NT2/D1 (cell line): Measurements from ENCODE around the gene MFSD2B.

Experiments used
- DNase-seq: peaks from one replicate; pipeline ENCODE4 v3.0.0-alpha.2; 2011; ENCODE audit warnings: low read depth, low spot score
- H3K27me3 ChIP-seq: 2 replicates; pipeline ENCODE4 v1.6.0; 2011; ENCODE audit warnings: mild to moderate bottlenecking; ENCODE audit not compliant: insufficient read length, insufficient read depth
- H3K36me3 ChIP-seq: 2 replicates; pipeline ENCODE4 v1.6.1; 2011; ENCODE audit warnings: mild to moderate bottlenecking, low read length, mixed read lengths; ENCODE audit not compliant: insufficient read depth, insufficient read length
- H3K4me1 ChIP-seq: 2 replicates; pipeline ENCODE4 v1.5.1; 2011; ENCODE audit not compliant: insufficient read depth, insufficient read length
- H3K4me3 ChIP-seq: 2 replicates; pipeline ENCODE4 v1.5.1; 2011; ENCODE audit warnings: low read depth; ENCODE audit not compliant: insufficient read length
- H3K9ac ChIP-seq: 2 replicates; pipeline ENCODE4 v1.6.0; 2011; ENCODE audit warnings: low read depth; ENCODE audit not compliant: insufficient read length
- H3K9me3 ChIP-seq: 2 replicates; pipeline ENCODE4 v1.5.1; 2011; ENCODE audit warnings: mild to moderate bottlenecking, low read length; ENCODE audit not compliant: insufficient read depth
- SUZ12 ChIP-seq: IDR thresholded peaks from 2 replicates; pipeline ENCODE4 v1.6.1; 2011; ENCODE audit not compliant: insufficient read length, insufficient read depth; ENCODE audit errors: extremely low read depth
- YY1 ChIP-seq: IDR thresholded peaks from 2 replicates; pipeline ENCODE4 v1.6.1; 2011; ENCODE audit not compliant: insufficient read length, insufficient read depth
- ZNF274 ChIP-seq: IDR thresholded peaks from 2 replicates; pipeline ENCODE4 v1.6.1; 2011; ENCODE audit warnings: mild to moderate bottlenecking, low read depth, low read length

MFSD2B gene

GRCh38 chr2:24009680-24010476 is at the start of gene MFSD2B:
MFSD2B (plus strand) TSS chr2:24010085; CDS start chr2:24010097, 12 bp downstream.
- no peak within 1 kb of the TSS for H3K9ac ChIP-seq
- DNase-seq: no peak
- H3K9me3 ChIP-seq: no peaks in the 10 kb centered on the region
- H3K4me1 ChIP-seq: peaks cover 2% of the 10 kb centered on the region
- no peak for TF ChIP-seq YY1
- TF ChIP-seq ZNF274: no peak
- no peak for TF ChIP-seq SUZ12
- H3K36me3 ChIP-seq: peaks cover 2% of the 10 kb centered on the region
- no peaks in the 10 kb centered on the region for H3K27me3 ChIP-seq
- H3K4me3 ChIP-seq: no peak within 1 kb of the TSS

- no peak for TF ChIP-seq YY1
- TF ChIP-seq SUZ12: no peak
- TF ChIP-seq ZNF274: no peak
- Histone ChIP-seq H3K36me3 (peaks cover 13% of the 10 kb centered on the region), H3K9me3 (no peaks in the 10 kb centered on the region), H3K4me1 (no peaks in the 10 kb centered on the region), H3K9ac (no peak overlapping the region), H3K27me3 (no peaks in the 10 kb centered on the region), H3K4me3 (no peak overlapping the region)
- DNase-seq: no peak
Observed at GRCh38 chr2:23967846-23968245, 42.0 kb upstream of the MFSD2B start.

GRCh38 chr2:23976883-23977282 is 33.0 kb upstream of the MFSD2B start:
- Histone ChIP-seq H3K9ac (no peak overlapping the region), H3K27me3 (no peaks in the 10 kb centered on the region), H3K36me3 (peaks cover 11% of the 10 kb centered on the region), H3K9me3 (no peaks in the 10 kb centered on the region), H3K4me3 (no peak overlapping the region), H3K4me1 (no peaks in the 10 kb centered on the region)
- DNase-seq: no peak
- no peak for TF ChIP-seq SUZ12
- TF ChIP-seq YY1: no peak
- TF ChIP-seq ZNF274: no peak

GRCh38 chr2:23988371-23988770 is 21.5 kb upstream of the MFSD2B start:
- Histone ChIP-seq H3K36me3 (peaks cover 8% of the 10 kb centered on the region), H3K9me3 (no peaks in the 10 kb centered on the region)
- no peak for DNase-seq

GRCh38 chr2:23992931-23993330 is 17.0 kb upstream of the MFSD2B start:
- Histone ChIP-seq H3K27me3 (no peaks in the 10 kb centered on the region), H3K9ac (no peak overlapping the region), H3K36me3 (no peaks in the 10 kb centered on the region), H3K9me3 (no peaks in the 10 kb centered on the region), H3K4me1 (no peaks in the 10 kb centered on the region), H3K4me3 (no peak overlapping the region)
- DNase-seq: no peak
- TF ChIP-seq ZNF274 (no peak), SUZ12 (no peak), YY1 (no peak)

More at GRCh38 chr2:23988371-23988770, 21.5 kb upstream of the MFSD2B start:
- Histone ChIP-seq H3K4me3 (no peak overlapping the region), H3K9ac (no peak overlapping the region), H3K27me3 (no peaks in the 10 kb centered on the region), H3K4me1 (no peaks in the 10 kb centered on the region)
- no peak for TF ChIP-seq SUZ12
- TF ChIP-seq YY1: no peak
- no peak for TF ChIP-seq ZNF274

- no peak for TF ChIP-seq SUZ12
- no peak for TF ChIP-seq YY1
- TF ChIP-seq ZNF274: no peak
- no peaks in the 10 kb centered on the region for H3K9me3 ChIP-seq
- no peak for DNase-seq
- no peak overlapping the region for H3K9ac ChIP-seq
- peaks cover 3% of the 10 kb centered on the region for H3K36me3 ChIP-seq
- H3K27me3 ChIP-seq: no peaks in the 10 kb centered on the region
- no peak overlapping the region for H3K4me3 ChIP-seq
- H3K4me1 ChIP-seq: no peaks in the 10 kb centered on the region
Observed at GRCh38 chr2:23993736-23994269, 16.1 kb upstream of the MFSD2B start.

GRCh38 chr2:23994567-23994966 is 15.3 kb upstream of the MFSD2B start:
- Histone ChIP-seq H3K9ac (no peak overlapping the region), H3K4me1 (no peaks in the 10 kb centered on the region), H3K9me3 (no peaks in the 10 kb centered on the region), H3K27me3 (no peaks in the 10 kb centered on the region), H3K4me3 (no peak overlapping the region), H3K36me3 (peaks cover 9% of the 10 kb centered on the region)
- TF ChIP-seq SUZ12: no peak
- TF ChIP-seq ZNF274: no peak
- no peak for TF ChIP-seq YY1
- no peak for DNase-seq
